NCI-H1092 (cell line): ENCODE data around the gene CRMP1.

Experiments
- DNase-seq: peaks from one replicate; lab custom pipeline; 2025; lab: John Stamatoyannopoulos, UW

The CRMP1 gene

GRCh38 chr4:5796976-5797375, 95.9 kb downstream of the CRMP1 start:
- DNase-seq = no peak

DNA sequence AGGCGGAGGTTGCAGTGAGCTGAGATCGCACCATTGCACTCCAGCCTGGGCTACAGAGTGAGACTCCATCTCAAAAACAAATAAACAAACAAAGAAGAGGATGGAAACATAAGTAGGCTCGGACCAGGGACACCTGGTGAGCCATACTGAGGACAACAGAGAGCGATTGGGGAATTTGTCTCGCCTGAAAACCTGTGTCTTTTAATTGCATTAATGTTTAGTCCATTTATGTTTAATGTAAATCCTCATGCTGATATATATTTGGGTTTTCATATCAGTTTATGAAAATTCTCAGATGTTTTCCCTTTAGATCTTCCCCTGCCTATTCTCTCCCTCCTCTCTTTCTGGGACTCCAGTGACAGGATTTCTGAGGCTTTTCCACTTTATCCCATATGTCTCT, 97.3 kb downstream of the CRMP1 start:
- no peak for DNase-seq

DNA sequence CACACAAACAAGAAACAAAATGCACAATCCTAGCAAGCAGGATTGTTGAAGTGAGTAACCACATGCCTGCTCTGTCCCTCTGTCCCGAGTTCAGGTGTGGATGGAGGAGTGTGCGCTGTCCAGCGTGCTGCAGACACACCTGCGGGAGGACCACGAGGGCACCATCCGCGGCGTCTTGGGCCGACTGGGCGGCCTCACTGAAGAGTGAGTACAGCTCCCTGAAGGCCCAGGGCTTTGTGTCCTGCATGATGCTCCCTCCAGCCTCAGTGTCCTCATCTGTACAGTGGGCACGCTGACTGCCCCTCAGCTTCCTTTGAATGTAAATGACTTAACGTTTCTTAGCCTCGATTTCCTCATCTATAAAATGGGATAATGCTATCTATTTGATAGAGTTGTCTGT, 99.4 kb downstream of the CRMP1 start:
- DNase-seq = no peak

GRCh38 chr4:5791654-5792053, 101.2 kb downstream of the CRMP1 start:
- DNase-seq = no peak

- DNase-seq = no peak
These were observed 102.4 kb downstream of the CRMP1 start for GRCh38 chr4:5790546-5790857.

DNA sequence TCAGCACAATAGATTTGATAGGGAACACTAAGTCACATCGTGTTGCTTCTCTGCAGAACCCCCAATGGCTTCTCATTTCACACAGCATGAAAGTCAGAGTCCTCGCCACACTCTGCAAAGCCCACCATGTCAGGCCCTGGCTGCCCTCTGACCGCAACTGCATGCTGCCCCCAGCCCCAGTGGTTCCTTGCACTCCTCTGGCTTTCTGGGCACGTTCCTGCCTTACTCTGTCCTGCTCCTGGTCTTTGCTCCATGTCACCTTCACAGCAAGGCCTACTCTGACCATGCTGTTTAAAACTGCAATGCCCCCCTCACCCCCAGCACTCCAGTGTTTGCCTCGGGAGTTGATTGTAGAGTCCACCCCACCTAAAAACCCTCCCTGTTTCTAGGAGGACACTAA, 103.7 kb downstream of the CRMP1 start:
- DNase-seq = no peak

- DNase-seq = no peak
These were observed 104.7 kb downstream of the CRMP1 start for GRCh38 chr4:5788144-5788543.

GRCh38 chr4:5787311-5787710, 105.6 kb downstream of the CRMP1 start:
- no peak for DNase-seq

DNA sequence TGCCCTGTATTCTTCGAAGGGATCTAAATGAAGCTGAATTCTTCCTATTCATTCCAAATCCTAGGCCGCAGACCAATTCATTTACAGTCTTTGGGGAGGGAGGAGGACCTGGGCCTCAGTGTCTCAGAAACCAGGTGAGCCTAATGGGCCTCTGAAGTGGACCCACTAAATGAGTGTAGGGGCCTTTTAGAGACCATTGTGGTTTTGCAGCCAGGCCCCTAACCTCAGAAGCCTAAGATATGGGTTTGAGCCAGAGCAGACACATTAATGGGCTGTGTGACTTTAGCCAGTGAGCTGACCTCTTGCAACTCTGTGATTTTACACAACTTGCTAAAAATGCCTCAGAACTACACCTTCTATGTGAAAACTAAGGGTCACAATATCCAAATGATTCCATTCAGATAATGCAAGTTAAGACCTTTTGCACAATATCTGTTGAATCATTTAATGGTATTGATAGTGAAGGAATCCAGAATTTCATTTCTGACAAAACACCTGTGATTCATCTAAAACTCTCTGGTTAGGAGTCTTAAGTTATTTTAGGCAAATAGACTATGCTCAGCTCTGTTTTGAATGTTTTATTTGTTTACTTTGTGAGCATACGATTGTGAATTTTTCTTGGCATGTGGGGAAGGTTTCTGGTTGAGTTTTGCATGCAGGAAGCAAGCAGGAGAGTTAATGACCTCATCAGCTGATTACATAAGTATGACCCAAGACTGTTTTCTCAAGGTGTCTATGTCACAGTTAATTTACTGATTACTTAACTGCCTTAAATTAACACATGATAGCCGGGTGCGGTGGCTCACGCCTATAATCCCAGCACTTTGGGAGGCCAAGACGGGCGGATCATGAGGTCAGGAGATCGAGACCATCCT, 106.8 kb downstream of the CRMP1 start:
- no peak for DNase-seq

DNA sequence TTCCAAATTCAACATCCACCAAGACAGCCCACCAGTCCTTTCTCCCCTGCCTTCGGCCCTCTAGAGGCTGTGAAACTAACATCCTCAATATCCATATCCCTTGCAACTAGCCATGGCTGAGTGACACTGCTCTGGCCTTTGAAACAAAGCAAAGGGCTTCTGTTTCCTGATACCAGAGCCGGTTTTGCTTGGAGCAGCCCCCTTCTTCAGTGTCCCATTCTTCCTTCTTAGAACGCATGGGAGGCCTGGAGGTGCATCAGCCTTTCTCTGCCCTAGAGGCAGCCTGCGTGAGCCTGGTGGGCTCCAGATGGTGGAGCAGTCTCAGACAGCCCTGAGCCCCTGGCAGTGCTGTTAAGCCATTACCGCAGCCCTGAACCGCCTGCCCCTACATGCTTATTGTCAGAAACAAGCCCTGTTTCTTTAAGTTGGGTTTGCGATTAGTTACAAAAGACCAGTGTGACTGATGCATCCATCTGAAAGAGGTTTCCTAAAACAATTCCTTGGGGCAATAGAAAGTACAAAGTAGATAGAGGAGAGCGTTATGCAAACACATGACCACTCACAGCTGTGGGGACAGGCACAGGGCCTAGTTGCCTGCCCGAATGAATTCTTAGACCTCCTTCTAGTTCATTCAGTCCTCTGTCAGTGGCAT, 107.8 kb downstream of the CRMP1 start:
- no peak for DNase-seq

- DNase-seq = no peak
These were observed 108.9 kb downstream of the CRMP1 start for GRCh38 chr4:5784021-5784420.

DNA sequence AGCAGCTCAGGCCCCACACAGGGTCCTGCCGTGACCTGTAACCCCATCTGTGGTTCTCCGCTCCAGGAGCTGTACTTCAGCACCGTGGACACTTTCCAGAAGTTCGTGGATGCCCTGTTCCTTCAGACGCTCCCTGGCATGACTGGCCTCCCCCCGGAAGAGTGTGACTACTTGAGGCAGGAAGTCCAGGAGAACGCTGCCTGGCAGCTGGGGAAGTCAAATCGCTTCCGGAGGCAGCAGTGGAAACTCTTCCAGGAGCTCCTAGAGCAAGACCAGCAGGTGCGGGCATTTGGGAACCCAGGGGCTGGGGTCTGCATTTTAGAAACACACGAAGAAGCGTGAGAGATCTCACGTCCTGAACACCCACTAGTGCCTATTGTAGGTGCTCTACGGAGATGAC, 109.4 kb downstream of the CRMP1 start:
- DNase-seq = no peak

DNA sequence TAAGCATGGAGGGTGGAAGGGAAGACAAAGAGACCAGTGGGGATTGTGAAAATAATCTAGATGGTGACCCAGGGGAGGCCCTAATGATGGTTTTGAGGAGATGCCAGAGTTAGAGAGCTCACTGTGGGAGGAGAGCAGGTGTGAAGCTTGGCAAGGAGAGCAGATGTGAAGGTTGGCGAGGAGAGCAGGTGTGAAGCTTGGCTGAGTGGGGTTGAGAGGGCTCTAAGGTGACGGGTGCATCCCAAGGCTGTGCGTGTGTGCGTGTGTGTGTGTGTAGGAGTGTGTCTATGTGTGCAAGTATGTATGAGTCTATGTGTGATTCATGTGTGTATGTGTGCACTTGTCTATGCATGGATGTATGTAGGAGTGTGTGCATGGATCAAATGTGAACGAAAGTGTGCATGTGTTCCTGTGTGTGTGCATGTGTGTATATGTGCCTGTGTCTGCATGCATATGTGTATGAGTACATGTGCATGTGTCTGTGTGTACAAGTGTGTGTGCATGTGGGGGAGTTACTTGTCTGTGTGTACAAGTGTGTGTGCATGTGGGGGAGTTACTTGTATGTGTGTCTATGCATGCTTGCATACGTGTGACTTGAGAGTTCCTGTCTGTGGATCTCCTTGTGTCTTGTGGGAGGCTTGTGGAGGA, 109.9 kb downstream of the CRMP1 start:
- DNase-seq = peak; percentile 26

DNA sequence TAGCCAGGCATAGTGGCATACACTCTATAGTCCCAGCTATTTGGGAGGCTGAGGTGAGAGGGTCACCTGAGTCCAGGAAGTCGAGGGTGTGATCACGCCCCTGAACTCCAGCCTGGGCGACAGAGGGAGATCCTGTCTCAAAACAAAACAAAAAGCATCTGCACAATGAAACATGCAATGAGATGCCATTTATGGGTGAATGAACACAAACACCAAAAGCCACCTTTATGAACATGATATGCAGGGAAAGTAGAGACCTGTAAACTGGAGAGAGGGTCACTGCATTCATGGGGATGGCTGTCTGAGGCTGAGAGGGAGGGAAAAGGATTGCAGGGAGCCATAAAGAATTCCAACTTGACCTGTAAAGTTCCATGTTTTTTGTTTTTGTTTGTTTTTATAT, 111.2 kb downstream of the CRMP1 start:
- DNase-seq = no peak

DNA sequence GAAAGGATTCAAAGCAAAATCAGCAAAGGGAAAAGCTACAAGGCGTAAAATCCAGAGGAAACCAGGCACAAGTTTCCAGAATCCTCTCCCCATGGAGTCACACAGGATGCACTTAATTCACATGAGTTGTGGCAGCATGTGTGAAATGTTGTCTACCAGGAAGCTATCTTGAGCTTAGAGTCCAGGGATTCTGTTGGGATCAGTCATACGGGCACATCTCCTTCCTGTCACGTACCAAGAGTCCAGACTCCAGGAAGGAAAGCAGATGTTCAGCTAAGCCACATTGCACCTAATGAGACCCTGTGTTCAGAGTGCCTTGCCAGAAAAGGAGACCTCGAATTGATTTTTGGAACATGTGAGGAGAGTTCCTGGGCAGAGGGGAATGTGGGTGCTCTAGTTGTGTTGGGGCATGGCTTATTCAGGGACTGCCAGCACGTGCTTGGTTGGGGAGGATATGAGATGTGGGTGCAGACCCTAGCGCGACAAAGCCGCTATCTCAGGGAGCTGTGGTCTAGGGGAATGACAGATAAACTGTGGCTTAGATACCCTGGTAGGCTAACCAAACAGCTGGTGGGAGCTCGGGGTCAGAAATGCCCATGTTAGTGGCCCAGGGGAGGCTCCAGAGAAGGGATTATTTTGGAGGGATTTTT, 111.9 kb downstream of the CRMP1 start:
- DNase-seq = no peak

DNA sequence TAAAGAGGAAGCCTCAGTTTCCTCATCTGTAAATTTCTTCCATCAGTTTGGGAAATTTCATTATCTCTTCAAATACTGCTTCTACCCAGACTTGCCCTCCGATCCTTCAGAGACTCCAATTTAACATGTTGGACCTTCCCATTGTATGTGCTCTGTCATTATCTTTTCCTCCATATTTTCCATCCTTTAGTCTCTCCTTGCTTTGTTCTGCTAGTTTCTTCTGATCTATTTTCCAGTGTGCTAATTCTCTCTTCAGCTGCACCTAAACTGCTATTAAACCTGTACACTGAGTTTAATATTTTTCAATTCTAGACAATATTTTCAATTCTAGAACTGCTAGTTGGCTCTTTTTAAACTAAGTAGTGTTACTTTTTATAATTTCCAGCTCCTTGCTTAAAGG, 116.4 kb downstream of the CRMP1 start:
- DNase-seq = no peak

DNA sequence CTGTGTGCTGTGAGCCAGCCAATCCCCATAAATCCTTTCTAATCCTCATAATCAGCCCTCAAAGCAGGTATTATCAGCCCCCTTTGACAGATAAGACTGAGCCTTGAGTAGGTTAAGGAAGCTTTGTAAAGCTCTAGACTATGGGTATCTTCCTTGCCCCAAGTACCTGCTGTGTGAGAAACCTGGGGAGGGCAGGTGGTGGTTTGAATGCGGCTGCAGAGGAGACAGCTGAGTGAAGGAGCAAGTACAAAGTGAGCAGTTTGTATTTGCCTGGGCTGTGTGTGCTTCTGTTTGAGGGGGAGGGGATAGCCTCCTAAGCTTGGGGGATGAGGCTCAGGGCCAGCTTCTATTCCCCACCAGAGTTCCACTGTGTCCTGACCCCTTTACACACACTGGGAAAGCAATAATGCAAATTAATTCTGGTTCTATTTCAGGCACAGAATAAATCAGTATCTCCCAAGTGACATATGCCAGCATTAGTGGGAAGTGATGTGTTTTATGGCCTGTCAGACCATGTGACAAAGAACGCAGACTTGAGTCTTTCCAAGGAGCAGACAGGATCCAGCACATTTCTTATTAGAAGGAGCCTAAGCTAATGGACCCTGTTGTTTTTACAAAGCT, 118.4 kb downstream of the CRMP1 start:
- DNase-seq = no peak

GRCh38 chr4:5773271-5773555, 119.7 kb downstream of the CRMP1 start:
- DNase-seq = no peak

- DNase-seq = no peak
These were observed 120.2 kb downstream of the CRMP1 start for GRCh38 chr4:5772528-5773270.
